ENCODE results near the gene FOXP1.
"Not testable (repeated sequence)": the region's sequence is repeated elsewhere in the genome, so short reads cannot be mapped to it uniquely, and the experiment has no call there.

The FOXP1 gene

DNA sequence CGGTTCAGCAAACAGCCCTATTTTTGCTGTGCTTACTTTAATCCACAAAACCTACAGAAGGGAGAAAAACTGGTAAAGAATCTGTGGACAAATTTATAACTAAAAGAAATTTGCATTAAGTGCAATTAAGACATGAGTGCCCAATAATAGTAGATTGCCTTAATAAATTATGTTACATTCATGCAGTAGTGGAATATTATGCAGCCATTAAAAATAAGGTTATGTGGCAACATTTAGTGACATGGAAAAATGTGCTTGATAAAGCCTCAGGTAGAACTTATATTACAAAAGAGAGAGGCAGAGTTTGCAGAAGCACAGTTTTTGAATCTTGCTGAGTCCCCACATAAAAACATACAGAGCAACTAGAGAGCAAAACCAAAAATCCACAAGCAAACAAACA, 253.0 kb downstream of the FOXP1 start:
- no peak for DNase-seq (ENCODE audit: low spot score)

- DNase-seq (ENCODE audit: low spot score) = no peak
These were observed 253.7 kb downstream of the FOXP1 start for GRCh38 chr3:71329817-71330216.

GRCh38 chr3:71328926-71329325, 254.6 kb downstream of the FOXP1 start:
- no peak for DNase-seq (ENCODE audit: low spot score)

GRCh38 chr3:71327936-71328335, 255.6 kb downstream of the FOXP1 start:
- no peak for DNase-seq (ENCODE audit: low spot score)

DNA sequence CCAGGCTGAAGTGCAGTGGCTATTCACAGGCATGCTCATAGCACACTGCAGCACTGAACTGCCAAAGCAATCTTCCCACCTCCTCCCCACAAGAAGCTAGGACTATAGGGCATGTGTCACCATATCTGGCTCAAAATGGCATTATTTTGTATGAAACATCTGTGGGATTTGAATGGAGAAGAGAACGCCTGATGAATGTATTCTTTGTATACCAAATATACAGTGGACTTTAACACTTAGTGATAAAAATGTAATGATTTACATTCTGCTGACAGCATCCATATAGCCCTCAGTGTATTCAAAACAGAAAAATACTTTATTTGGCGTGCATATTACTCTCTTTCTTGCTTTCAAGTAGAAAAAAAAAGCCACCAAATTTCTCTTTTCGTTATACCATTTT, 257.8 kb downstream of the FOXP1 start:
- no peak for DNase-seq (ENCODE audit: low spot score)

DNA sequence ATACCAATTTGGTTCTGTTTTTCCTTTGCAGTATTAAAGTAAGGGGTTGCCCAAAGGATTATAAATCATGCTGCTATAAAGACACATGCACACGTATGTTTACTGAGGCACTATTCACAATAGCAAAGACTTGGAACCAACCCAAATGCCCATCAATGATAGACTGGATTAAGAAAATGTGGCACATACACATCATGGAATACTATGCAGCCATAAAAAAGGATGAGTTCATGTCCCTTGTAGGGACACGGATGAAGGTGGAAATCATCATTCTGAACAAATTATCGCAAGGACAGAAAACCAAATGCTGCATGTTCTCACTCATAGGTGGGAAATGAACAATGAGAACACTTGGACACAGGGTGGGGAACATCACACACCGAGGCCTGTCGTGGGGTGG, 259.3 kb downstream of the FOXP1 start:
- not testable (repeated sequence) for DNase-seq (ENCODE audit: low spot score)

DNA sequence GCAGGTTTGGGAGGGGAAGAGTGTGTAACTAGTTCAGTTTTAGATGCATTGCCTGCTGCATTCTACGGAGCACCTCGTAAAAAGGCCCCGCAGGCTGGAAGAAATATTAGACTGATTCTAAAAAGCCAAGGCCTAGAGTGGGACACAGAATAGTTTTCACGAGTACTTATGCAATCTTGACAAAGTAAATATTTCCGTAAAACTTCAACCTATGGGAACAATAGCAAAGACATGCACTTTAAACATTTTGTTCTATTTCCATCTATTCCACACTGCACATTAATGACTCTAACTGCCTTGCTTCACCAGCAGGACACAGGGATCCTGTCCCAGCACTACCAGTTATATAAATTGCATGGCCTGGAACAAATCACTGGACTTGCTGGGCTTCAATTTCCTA, 260.0 kb downstream of the FOXP1 start:
- DNase-seq (ENCODE audit: low spot score) = no peak

GRCh38 chr3:71322154-71322553, 261.4 kb downstream of the FOXP1 start:
- no peak for DNase-seq (ENCODE audit: low spot score)

- DNase-seq (ENCODE audit: low spot score) = no peak
These were observed 263.8 kb downstream of the FOXP1 start for GRCh38 chr3:71319771-71320170.

DNA sequence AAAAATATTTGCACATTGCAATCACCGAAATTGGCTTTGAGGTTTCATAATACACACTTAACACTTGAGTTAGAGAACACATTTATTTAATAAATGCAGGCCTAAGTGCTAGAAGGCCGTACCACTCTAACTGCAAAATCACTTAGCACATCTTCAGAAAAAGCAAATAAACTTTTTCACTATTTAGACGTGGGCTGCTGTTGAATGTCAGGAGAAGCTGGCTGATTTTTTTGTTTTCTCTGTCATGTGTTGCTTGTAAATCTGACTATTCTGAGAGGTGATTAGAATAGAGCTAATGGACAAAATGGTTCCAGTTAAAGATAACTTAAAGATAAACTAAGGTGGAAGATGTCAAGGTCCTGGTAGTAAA, 265.1 kb downstream of the FOXP1 start:
- no peak for DNase-seq (ENCODE audit: low spot score)

DNA sequence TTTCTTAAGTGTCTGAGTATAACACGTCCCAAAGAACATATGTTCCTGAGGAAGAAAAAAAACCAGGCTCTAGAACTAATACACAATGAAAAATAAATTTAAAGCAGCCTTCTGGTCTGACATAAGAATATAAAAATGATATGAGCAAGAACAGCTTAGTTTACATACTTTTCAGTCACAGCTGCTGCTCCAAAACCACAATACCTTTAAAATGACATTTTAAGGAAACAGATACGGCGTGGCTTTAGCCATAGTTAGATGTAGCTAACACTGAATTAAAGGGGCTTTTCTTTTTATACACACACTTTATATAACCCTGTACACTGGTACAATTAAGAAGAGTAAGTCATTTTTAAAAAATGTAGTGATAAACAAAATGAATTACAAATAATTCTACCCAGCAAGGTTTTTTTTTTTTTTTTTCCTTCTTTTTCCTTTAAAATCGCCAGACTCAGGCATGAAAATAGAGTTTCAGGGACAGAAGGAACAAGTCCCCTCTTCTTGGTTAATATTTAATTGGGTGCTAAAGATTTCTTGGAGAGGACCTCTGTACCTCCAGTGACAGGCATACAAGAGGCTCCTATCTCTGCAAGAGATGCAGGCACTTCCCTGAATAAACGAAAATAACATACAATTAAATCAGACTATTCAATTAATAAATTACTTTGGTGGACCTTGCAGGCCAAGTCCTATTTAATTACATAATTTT, 265.6 kb downstream of the FOXP1 start:
- no peak for DNase-seq (ENCODE audit: low spot score)

DNA sequence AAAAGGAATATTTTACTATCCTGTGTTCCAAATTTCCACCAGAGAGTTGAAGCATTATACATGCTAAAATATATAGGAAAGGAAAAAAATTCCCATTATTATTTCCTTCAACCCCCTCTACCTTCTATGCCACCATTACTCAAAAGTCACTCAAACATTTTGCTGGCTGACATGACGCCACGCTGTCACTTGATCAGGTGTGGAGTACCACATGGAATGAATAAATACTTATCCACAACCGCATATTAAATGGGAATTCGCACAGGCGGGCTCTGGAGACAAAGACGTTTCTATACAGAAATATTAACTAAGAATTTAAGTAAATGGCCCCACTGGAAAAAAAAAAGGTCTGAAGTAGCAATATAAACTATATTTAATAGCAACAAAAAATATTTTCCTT, 266.4 kb downstream of the FOXP1 start:
- no peak for DNase-seq (ENCODE audit: low spot score)

- no peak for DNase-seq (ENCODE audit: low spot score)
These were observed 267.3 kb downstream of the FOXP1 start for GRCh38 chr3:71316066-71316777.

DNA sequence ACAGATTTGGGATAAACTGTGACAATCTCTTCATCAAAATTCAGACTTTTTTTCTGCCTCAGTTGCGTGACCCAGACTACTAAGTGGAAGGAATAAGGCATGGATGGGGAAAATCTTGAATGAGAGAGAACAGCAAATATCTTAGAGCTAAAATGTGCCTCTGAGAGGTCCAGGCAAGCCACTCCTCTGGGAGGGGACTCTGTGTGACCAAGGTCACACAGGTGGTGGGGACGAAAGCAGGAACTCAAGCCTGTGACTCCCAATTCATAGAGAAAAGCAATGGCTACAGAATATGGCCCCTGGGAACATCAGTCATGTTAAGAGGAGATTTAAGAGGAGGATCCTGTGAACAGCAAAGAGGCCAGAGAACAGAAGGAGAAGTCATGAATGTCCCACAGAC, 268.1 kb downstream of the FOXP1 start:
- DNase-seq (ENCODE audit: low spot score) = no peak

DNA sequence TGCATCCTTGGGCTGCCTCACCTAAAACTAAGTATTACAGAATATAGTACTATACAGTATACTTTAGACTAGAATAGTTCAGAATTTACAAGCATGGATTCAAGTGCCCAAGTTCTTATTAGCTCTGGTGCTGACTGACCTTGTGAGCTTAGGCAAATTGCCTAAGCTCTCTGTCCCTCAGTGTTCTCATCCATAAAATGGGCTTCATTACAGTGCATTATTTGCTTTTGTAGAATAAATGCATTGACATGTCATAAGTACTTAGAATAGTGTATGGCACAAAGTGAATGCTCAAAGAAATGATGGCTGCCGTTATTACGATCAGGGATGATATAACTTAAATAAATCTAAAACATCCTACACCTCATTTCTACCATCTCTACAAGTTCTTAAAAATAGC, 269.7 kb downstream of the FOXP1 start:
- DNase-seq (ENCODE audit: low spot score) = no peak

DNA sequence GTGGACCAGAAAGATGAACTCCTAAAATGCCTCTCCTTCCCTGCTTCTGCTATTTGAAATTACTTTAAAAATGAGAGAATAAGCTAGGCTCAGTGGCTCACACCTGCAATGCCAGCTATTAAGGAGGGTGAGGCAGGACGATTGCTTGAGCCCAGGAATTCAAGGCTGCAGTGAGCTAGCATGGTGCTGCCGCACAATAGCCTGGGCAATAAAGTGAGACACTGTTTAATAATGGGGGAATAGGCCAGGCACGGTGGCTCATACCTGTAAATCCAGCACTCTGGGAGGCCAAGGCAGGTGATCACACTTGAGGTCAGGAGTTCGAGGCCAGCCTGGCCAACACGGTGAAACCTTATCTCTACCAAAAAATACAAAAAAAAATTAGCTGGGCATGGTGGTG, 271.1 kb downstream of the FOXP1 start:
- DNase-seq (ENCODE audit: low spot score) = no peak

- DNase-seq (ENCODE audit: low spot score) = no peak
These were observed 271.9 kb downstream of the FOXP1 start for GRCh38 chr3:71311661-71312046.

- DNase-seq (ENCODE audit: low spot score) = no peak
These were observed 272.4 kb downstream of the FOXP1 start for GRCh38 chr3:71310980-71311660.

- no peak for DNase-seq (ENCODE audit: low spot score)
These were observed 273.1 kb downstream of the FOXP1 start for GRCh38 chr3:71310359-71310979.

DNA sequence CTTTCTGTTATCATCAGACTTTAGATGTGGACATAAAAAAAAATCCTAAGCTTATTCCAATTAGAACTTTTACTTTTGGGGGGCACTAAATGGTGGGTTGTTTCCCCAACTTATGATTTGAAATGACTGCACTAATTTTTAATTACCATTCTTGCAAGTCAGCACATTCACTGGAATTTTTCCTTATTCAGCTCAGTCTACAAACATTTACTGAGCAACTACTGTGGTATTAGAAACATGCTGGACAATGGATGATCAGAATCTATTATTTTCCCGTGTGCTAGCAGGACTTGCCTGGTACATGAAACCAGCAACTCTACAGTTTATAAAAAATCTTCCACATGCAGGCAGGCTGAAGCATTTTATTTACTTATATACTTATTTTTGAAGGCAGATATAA, 273.6 kb downstream of the FOXP1 start:
- DNase-seq (ENCODE audit: low spot score) = no peak

GRCh38 chr3:71309342-71309741, 274.2 kb downstream of the FOXP1 start:
- peak; percentile 60 for DNase-seq (ENCODE audit: low spot score)

DNA sequence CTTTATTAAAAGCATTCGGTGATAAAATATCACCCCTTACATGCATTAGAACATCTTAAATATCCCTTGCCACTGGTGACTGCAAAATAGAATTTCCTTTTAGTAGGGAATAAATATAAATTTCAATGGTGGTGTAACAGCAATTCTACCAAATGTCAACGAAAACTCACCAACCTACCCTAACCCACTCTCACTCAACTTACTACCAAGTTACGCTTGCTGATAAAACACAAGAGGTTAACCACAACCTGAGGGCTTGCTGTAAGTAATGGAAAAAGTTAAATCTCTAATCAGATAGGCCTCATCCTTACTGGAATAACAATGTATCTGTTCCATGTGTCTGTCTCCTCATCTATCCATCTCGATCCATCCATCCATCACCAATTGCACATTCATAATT, 274.7 kb downstream of the FOXP1 start:
- no peak for DNase-seq (ENCODE audit: low spot score)
